HepG2 (cell line): Measurements from ENCODE around the gene DDI2. TPM values are rescaled to one million over a fixed set of nuclear protein-coding genes. Genes with fewer than 3 reads are reported as not detected.

Experiments used
- ATAC-seq: fragments of 200-7000 bp; cut with Tn5 transposase; 3 replicates; pipeline ENCODE4 v1.9.1; 2020; ENCODE audit warnings: mild to moderate bottlenecking, moderate library complexity
- Bru-seq: library from RNA; stranded (reverse); fragments of 400-500 nt; gene quantifications from one replicate; lab custom pipeline; 2021; lab: Mats Ljungman, UMichigan
- BruChase-seq, 2 experiments: library from RNA; stranded (reverse); fragments of 400-500 nt; gene quantifications; one replicate each; lab custom pipeline; 2021; lab: Mats Ljungman, UMichigan
- BruUV-seq: library from RNA; stranded (reverse); fragments of 400-500 nt; replicated peaks from 2 replicates; lab custom pipeline; 2021; lab: Mats Ljungman, UMichigan
- CTCF ChIA-PET: fragments of 300-600 bp; formaldehyde crosslinking; extraction: SDS; loops from one replicate; lab custom pipeline; 2021; ENCODE audit warnings: low total read pairs, inconsistent platforms, low intra/inter-chr PET ratio; lab: Yijun Ruan, JAX
- POLR2A ChIA-PET: fragments of 350-600 bp; sonication (Branson Sonifier 250); formaldehyde crosslinking; loops from one replicate; lab custom pipeline; 2020; ENCODE audit warnings: antibody characterized with exemption, inconsistent platforms; lab: Yijun Ruan, JAX
- DNase-seq: peaks from one replicate; pipeline ENCODE4 v3.0.0-alpha.2; 2015; ENCODE audit warnings: low spot score
- FAIRE-seq: peaks from 3 replicates; lab custom pipeline; 2011; peaks lifted over from hg19 to GRCh38; lab: Jason Lieb, UNC
- H2AFZ ChIP-seq: one replicate; pipeline ENCODE4 v1.6.1; 2011; ENCODE audit warnings: low read length, inconsistent platforms
- H3K27ac ChIP-seq: fragments of 300-600 bp; 3 replicates; pipeline ENCODE4 v1.8.0; 2011; ENCODE audit warnings: mixed run types, mild to moderate bottlenecking, mixed read lengths, low read length, inconsistent platforms; ENCODE audit not compliant: insufficient read depth; ENCODE audit errors: extremely low read length
- H3K27me3 ChIP-seq, 2 experiments: fragments of 200-600 bp in 1 of 2; 2 replicates in 1 of 2; 3 replicates in 1 of 2; pipeline versions ENCODE4 v1.6.0 to v1.8.0; 2011; ENCODE audit warnings: low read length in 2 of 2, mild to moderate bottlenecking in 2 of 2, moderate library complexity in 2 of 2, inconsistent platforms in 1 of 2; ENCODE audit not compliant: insufficient read depth in 2 of 2, control insufficient read depth in 1 of 2
- H3K36me3 ChIP-seq, 2 experiments: fragments of 200-600 bp in 1 of 2; replicated peaks in 1 of 2; 2 replicates in 1 of 2; 3 replicates in 1 of 2; pipeline versions ENCODE4 v1.5.1 to v1.8.0; 2011; ENCODE audit warnings: low read length in 2 of 2, inconsistent platforms in 1 of 2; ENCODE audit not compliant: insufficient read depth in 2 of 2, control insufficient read depth in 1 of 2
- H3K4me1 ChIP-seq: 2 replicates; pipeline ENCODE4 v1.5.1; 2012; ENCODE audit warnings: low read length, inconsistent platforms; ENCODE audit not compliant: insufficient read depth
- H3K4me2 ChIP-seq: 2 replicates; pipeline ENCODE4 v1.6.0; 2011; ENCODE audit warnings: low read depth, low read length, inconsistent platforms
- H3K4me3 ChIP-seq, 3 experiments: fragments of 200-600 bp in 1 of 3; sonication (generic), shearing (Covaris generic) in 1 of 3; replicated peaks in 1 of 3; 2 replicates each; pipeline ENCODE4 v1.5.1; 2011 to 2016; ENCODE audit warnings: low read length in 3 of 3, inconsistent platforms in 2 of 3, low read depth in 2 of 3, mild to moderate bottlenecking in 2 of 3, control low read depth in 1 of 3, mixed read lengths in 1 of 3; ENCODE audit not compliant: insufficient read depth in 1 of 3
- H3K79me2 ChIP-seq: one replicate; pipeline ENCODE4 v1.6.1; 2011; ENCODE audit warnings: low read length, inconsistent platforms; ENCODE audit not compliant: insufficient read depth
- H3K9ac ChIP-seq: 2 replicates; pipeline ENCODE4 v1.6.0; 2011; ENCODE audit warnings: mild to moderate bottlenecking, low read depth, low read length, inconsistent platforms; ENCODE audit not compliant: insufficient read depth
- H3K9me3 ChIP-seq: 2 replicates; pipeline ENCODE4 v1.5.1; 2012; ENCODE audit warnings: mild to moderate bottlenecking, low read length
- H4K20me1 ChIP-seq: 2 replicates; pipeline ENCODE4 v1.6.0; 2011; ENCODE audit warnings: inconsistent platforms, mild to moderate bottlenecking, low read length, moderate library complexity; ENCODE audit not compliant: insufficient read depth
- ARID2 ChIP-seq: sonication (generic); formaldehyde crosslinking; IDR thresholded peaks from 2 replicates; pipeline ENCODE4 v1.8.1; 2022; ENCODE audit warnings: mild to moderate bottlenecking, missing genetic modification reagents, borderline replicate concordance
- HNRNPK ChIP-seq: fragments of 200-400 bp; formaldehyde crosslinking; IDR thresholded peaks from 2 replicates; pipeline ENCODE4 v1.6.1; 2018; ENCODE audit warnings: low read length, low read depth, moderate library complexity, mild to moderate bottlenecking; ENCODE audit not compliant: poor library complexity, severe bottlenecking
- ISX ChIP-seq: sonication (generic); formaldehyde crosslinking; conservative IDR thresholded peaks from 2 replicates; pipeline ENCODE4 v1.5.0; 2020; ENCODE audit warnings: missing genetic modification reagents
- SP1 ChIP-seq, 2 experiments: fragments of 450-650 bp in 1 of 2; sonication (generic) in 1 of 2; formaldehyde crosslinking in 1 of 2; IDR thresholded peaks; 2 replicates each; pipeline versions ENCODE4 v1.4.0 to v1.6.1; 2016 to 2020; ENCODE audit warnings: missing genetic modification reagents in 1 of 2
- TCF12 ChIP-seq, 2 experiments: fragments of 450-650 bp in 1 of 2; sonication (generic) in 1 of 2; formaldehyde crosslinking in 1 of 2; IDR thresholded peaks; 2 replicates each; pipeline versions ENCODE4 v1.6.1 to v1.8.0; 2017 to 2022; ENCODE audit warnings: antibody characterized with exemption in 1 of 2, mild to moderate bottlenecking in 1 of 2, missing genetic modification reagents in 1 of 2, moderate library complexity in 1 of 2
- ZNF224 ChIP-seq: sonication (generic); formaldehyde crosslinking; IDR thresholded peaks from 2 replicates; pipeline ENCODE4 v1.5.0; 2020; ENCODE audit warnings: mild to moderate bottlenecking, missing genetic modification reagents
- ZNF768 ChIP-seq: sonication (generic); formaldehyde crosslinking; IDR thresholded peaks from 2 replicates; pipeline ENCODE4 v1.4.0; 2020; ENCODE audit warnings: missing genetic modification reagents
- WGBS: methylation state at CpG from one replicate; pipeline ENCODE4 v1.1.6; 2017; ENCODE audit warnings: low lambda C conversion rate; 5-methylcytosine and 5-hydroxymethylcytosine counted together
- in situ Hi-C: cut with HindIII; loops from 2 replicates; pipeline ENCODE4 v1.10.0; 2017; ENCODE audit warnings: low pct_unique_long_range_greater_than_20kb; ENCODE audit not compliant: extremely low pct_ligation_motif_present
- intact Hi-C: fragments of 100-400 bp; cut with micrococcal nuclease; formaldehyde crosslinking; loops from one replicate; pipeline ENCODE4 v1.10.0; 2022; ENCODE audit not compliant: unreplicated experiment
- long read RNA-seq, 2 experiments: library from RNA in 1 of 2; library from polyadenylated mRNA in 1 of 2; stranded (forward) in 1 of 2; unstranded in 1 of 2; transcript quantifications; one replicate each; pipeline ENCODE4 v2.0.0, GENCODE V29; 2019 to 2022
- polyA minus RNA-seq, 3 experiments: library from RNA; depleted of rRNA, polyadenylated mRNA; stranded (reverse); fragments of >200 nt; gene quantifications; 2 replicates each; pipeline ENCODE4 v1.2.3, GENCODE V29; 2011; ENCODE audit warnings: low replicate concordance in 1 of 3
- polyA plus RNA-seq, 8 experiments: library from polyadenylated mRNA; depleted of rRNA in 3 of 8; stranded (reverse) in 7 of 8; unstranded in 1 of 8; fragments of >200 nt; fragmentation: Illumina TruSeq in 4 of 8; extraction: Trizol in 4 of 8; gene quantifications; 2 replicates each; pipeline versions ENCODE4 v1.2.1 to v1.2.3, GENCODE V29; 2011 to 2016; ENCODE audit warnings: low read depth in 4 of 8, missing spikeins in 1 of 8, mixed read lengths in 1 of 8; ENCODE audit not compliant: insufficient read depth in 1 of 8
- total RNA-seq, 5 experiments: library from RNA; depleted of rRNA; stranded (reverse); fragments of >200 nt; fragmentation: Illumina TruSeq; extraction: Trizol; gene quantifications; 2 replicates each; pipeline ENCODE4 v1.2.3, GENCODE V29; 2016; ENCODE audit warnings: low read depth in 1 of 5
- TF ChIP-seq, protein P1 (sequence below): sonication (generic); formaldehyde crosslinking; IDR thresholded peaks from 2 replicates; pipeline ENCODE4 v1.4.0; 2020; ENCODE audit warnings: missing genetic modification reagents, borderline replicate concordance

DDI2 gene
- 25.7 and 34.0 TPM in 2 replicates for total RNA-seq (2016; rRNA removed; fragmentation: Illumina TruSeq; extraction: Trizol)
- 5.9 and 7.5 TPM in 2 replicates for total RNA-seq (2016; cell fraction: cytosol; rRNA removed; fragmentation: Illumina TruSeq; extraction: Trizol; ENCODE audit: low read depth)
- 26.2 and 32.2 TPM in 2 replicates for total RNA-seq (2016; cell fraction: insoluble cytoplasmic fraction; rRNA removed; fragmentation: Illumina TruSeq; extraction: Trizol)
- total RNA-seq (2016; cell fraction: membrane; rRNA removed; fragmentation: Illumina TruSeq; extraction: Trizol), result 11.2 and 13.9 TPM in 2 replicates
- total RNA-seq (2016; cell fraction: nucleus; rRNA removed; fragmentation: Illumina TruSeq; extraction: Trizol), result 41.5 and 50.4 TPM in 2 replicates
- polyA plus RNA-seq (2011; rRNA removed), result 8.5 and 10.1 TPM in 2 replicates
- polyA plus RNA-seq (2011; cell fraction: cytosol; rRNA removed), result 5.5 and 7.7 TPM in 2 replicates
- polyA plus RNA-seq (2011; cell fraction: nucleus; rRNA removed), result 19.8 and 23.2 TPM in 2 replicates
- polyA plus RNA-seq (2012), result 19.5 and 23.0 TPM in 2 replicates
- 1.1 and 1.3 TPM in 2 replicates for polyA plus RNA-seq (2016; cell fraction: cytosol; fragmentation: Illumina TruSeq; extraction: Trizol; ENCODE audit: low read depth)
- 22.9 and 23.8 TPM in 2 replicates for polyA plus RNA-seq (2016; cell fraction: insoluble cytoplasmic fraction; fragmentation: Illumina TruSeq; extraction: Trizol; ENCODE audit: low read depth)
- polyA plus RNA-seq (2016; cell fraction: membrane; fragmentation: Illumina TruSeq; extraction: Trizol; ENCODE audit: low read depth), result 2.7 and 3.3 TPM in 2 replicates
- 23.7 and 25.3 TPM in 2 replicates for polyA plus RNA-seq (2016; cell fraction: nucleus; fragmentation: Illumina TruSeq; extraction: Trizol; ENCODE audit: insufficient read depth, low read depth)
- polyA minus RNA-seq (2011; rRNA and poly(A)+ RNA removed; ENCODE audit: low replicate concordance), result 38.4 and 51.6 TPM in 2 replicates
- polyA minus RNA-seq (2011; cell fraction: cytosol; rRNA and poly(A)+ RNA removed), result 15.5 and 15.8 TPM in 2 replicates
- 118 and 145 TPM in 2 replicates for polyA minus RNA-seq (2011; cell fraction: nucleus; rRNA and poly(A)+ RNA removed)
- Bru-seq, nascent RNA, result percentile 93 among the genes with signal in this experiment
- BruChase-seq, experiment 1, labeled RNA remaining after a 6-hour chase, result percentile 90 among the genes with signal in this experiment
- percentile 94 among the genes with signal in this experiment for BruChase-seq, experiment 2, labeled RNA remaining after a 2-hour chase
- long read RNA-seq, experiment 1, full-length matches to known transcripts, result 4 of 10 reads
- long read RNA-seq, experiment 1, partial matches to known transcripts, result 0 of 10 reads
- long read RNA-seq, experiment 1, other reads (novel, unspliced or antisense), result 6 of 10 reads
- long read RNA-seq, experiment 2, full-length matches to known transcripts, result 3 of 42 reads
- long read RNA-seq, experiment 2, partial matches to known transcripts, result 1 of 42 reads
- long read RNA-seq, experiment 2, other reads (novel, unspliced or antisense), result 38 of 42 reads

DNA sequence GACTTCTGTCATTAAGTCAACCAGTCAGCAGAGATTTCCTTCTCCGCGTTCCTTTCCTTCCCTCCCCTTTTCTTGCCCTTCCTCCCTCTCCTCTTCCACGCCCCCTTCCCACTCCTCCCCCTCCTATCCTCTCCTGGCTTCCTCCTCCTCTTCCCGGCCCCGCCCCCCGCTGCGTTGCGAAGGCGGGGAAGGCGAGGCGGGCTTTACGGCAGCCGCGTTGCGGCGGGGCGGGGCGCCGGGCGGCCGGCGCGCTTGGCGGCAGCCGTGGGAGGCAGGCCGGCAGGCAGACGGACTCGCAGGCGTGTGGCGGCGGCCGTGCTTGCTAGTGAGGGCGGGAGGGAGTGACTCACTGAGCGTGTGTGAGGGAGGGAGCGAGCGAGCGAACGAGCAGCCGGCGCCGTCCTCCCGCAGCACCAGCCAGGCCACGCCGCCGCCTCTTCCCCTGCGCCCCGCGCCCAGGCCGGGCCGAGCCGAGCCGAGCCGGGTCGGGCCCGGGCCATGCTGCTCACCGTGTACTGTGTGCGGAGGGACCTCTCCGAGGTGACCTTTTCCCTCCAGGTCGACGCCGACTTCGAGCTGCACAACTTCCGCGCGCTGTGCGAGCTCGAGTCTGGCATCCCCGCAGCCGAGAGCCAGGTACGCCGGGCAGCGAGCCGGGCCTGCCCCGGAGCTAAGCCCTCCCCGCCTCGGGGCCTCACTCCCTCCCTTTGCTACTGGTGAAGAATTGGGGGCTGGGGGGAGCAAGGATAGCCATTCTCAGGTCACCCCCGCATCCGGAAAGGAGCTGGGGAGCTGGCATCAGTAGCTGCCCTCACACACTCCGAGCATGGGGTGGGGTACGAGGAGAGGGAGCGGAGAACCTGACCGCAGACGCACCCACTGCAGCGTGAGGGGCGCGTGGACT is at the start of gene DDI2:
Gene DDI2, plus strand, starts transcription at position 286 of the 904 bp plus-strand sequence. Its CDS starts 213 bp downstream, at position 499.
- Histone ChIP-seq H2AFZ (peak within 1 kb of the TSS; percentile 67), H3K4me2 (peak within 1 kb of the TSS; percentile 92), H3K27me3 (no peaks in the 10 kb centered on the region; a peak in 1 of 5 replicates), H3K9me3 (no peaks in the 10 kb centered on the region), H4K20me1 (peaks cover 28% of the 10 kb centered on the region), H3K4me3 (peak within 1 kb of the TSS; percentile 87 to 100 (median 97)), H3K9ac (peak within 1 kb of the TSS; percentile 97), H3K79me2 (peaks cover 44% of the 10 kb centered on the region), H3K4me1 (peaks cover 53% of the 10 kb centered on the region), H3K27ac (peak within 1 kb of the TSS; percentile 95), H3K36me3 (peaks cover 0 to 3% of the 10 kb centered on the region in 2 experiments; a peak in 2 of 5 replicates)
- intact Hi-C loops (loop anchor here (1.0 kb wide), 1 partner anchor 12 kb away; no protein-coding TSS in a partner anchor), in situ Hi-C loops (no loop called here)
- ATAC-seq (peak; percentile 88), FAIRE-seq (peak; percentile 54), DNase-seq (peak; percentile 86)
- under 1% methylated on average over 36 of the region's 86 CpGs for WGBS
- CTCF ChIA-PET, result no interaction called here
- POLR2A ChIA-PET, result interaction anchor here (0.9 to 8.5 kb wide), 14 partner anchors 7 to 183 kb away, joined by 3 to 188 read pairs (median 11); partner anchors contain the start of genes AGMAT, CASP9 and DNAJC16
- no TSS peak for BruUV-seq
- TF ChIP-seq TCF12 (IDR thresholded peaks at IDR 0.05) (no peak), TCF12 (CRISPR knock-in tag; IDR thresholded peaks at IDR 0.05) (peak; percentile 71), HNRNPK (peak; percentile 96), ZNF768 (CRISPR knock-in tag) (peak; percentile 42; the same call in 1 of the 2 replicates), SP1 (IDR thresholded peaks at IDR 0.05) (no peak), SP1 (CRISPR knock-in tag; IDR thresholded peaks at IDR 0.05) (peak; percentile 48), ISX (CRISPR knock-in tag) (no peak), ZNF224 (CRISPR knock-in tag) (no peak; the same call in 1 of the 2 replicates), ARID2 (CRISPR knock-in tag) (no peak)
- TF ChIP-seq, protein P1, sequence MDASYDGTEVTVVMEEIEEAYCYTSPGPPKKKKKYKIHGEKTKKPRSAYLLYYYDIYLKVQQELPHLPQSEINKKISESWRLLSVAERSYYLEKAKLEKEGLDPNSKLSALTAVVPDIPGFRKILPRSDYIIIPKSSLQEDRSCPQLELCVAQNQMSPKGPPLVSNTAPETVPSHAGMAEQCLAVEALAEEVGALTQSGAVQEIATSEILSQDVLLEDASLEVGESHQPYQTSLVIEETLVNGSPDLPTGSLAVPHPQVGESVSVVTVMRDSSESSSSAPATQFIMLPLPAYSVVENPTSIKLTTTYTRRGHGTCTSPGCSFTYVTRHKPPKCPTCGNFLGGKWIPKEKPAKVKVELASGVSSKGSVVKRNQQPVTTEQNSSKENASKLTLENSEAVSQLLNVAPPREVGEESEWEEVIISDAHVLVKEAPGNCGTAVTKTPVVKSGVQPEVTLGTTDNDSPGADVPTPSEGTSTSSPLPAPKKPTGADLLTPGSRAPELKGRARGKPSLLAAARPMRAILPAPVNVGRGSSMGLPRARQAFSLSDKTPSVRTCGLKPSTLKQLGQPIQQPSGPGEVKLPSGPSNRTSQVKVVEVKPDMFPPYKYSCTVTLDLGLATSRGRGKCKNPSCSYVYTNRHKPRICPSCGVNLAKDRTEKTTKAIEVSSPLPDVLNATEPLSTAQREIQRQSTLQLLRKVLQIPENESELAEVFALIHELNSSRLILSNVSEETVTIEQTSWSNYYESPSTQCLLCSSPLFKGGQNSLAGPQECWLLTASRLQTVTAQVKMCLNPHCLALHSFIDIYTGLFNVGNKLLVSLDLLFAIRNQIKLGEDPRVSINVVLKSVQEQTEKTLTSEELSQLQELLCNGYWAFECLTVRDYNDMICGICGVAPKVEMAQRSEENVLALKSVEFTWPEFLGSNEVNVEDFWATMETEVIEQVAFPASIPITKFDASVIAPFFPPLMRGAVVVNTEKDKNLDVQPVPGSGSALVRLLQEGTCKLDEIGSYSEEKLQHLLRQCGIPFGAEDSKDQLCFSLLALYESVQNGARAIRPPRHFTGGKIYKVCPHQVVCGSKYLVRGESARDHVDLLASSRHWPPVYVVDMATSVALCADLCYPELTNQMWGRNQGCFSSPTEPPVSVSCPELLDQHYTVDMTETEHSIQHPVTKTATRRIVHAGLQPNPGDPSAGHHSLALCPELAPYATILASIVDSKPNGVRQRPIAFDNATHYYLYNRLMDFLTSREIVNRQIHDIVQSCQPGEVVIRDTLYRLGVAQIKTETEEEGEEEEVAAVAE (CRISPR knock-in tag), result 0 out of 2 replicates have a peak, but pooled peaks have one; percentile 17
